Ishikawa (cell line): ENCODE results near the gene ITPR1.

Experiments used
- CEBPB ChIP-seq: IDR thresholded peaks from 2 replicates; pipeline ENCODE4 v1.6.1; 2012
- CREB1 ChIP-seq: IDR thresholded peaks from 2 replicates; pipeline ENCODE4 v1.6.1; 2012; ENCODE audit warnings: low read depth
- EGR1 ChIP-seq: IDR thresholded peaks from 2 replicates; pipeline ENCODE4 v1.6.1; 2012
- EP300 ChIP-seq: IDR thresholded peaks from 2 replicates; pipeline ENCODE4 v1.6.1; 2012; ENCODE audit warnings: borderline replicate concordance
- FOXM1 ChIP-seq: IDR thresholded peaks from 2 replicates; pipeline ENCODE4 v1.6.1; 2012; ENCODE audit warnings: low read depth, borderline replicate concordance
- NFIC ChIP-seq: IDR thresholded peaks from 2 replicates; pipeline ENCODE4 v1.6.1; 2012
- RAD21 ChIP-seq: IDR thresholded peaks from 2 replicates; pipeline ENCODE4 v1.6.1; 2012; ENCODE audit warnings: low read depth
- TAF1 ChIP-seq: IDR thresholded peaks from 2 replicates; pipeline ENCODE4 v1.6.1; 2012; ENCODE audit warnings: low read depth, mild to moderate bottlenecking
- TCF12 ChIP-seq: IDR thresholded peaks from 2 replicates; pipeline ENCODE4 v1.6.1; 2012; ENCODE audit warnings: low read depth
- TEAD4 ChIP-seq: IDR thresholded peaks from 2 replicates; pipeline ENCODE4 v1.6.1; 2012
- YY1 ChIP-seq: IDR thresholded peaks from 2 replicates; pipeline ENCODE4 v1.6.1; 2012; ENCODE audit warnings: low read depth
- ZBTB7A ChIP-seq: IDR thresholded peaks from 2 replicates; pipeline ENCODE4 v1.6.1; 2012; ENCODE audit warnings: low read depth
- TF ChIP-seq, protein P1 (sequence below): IDR thresholded peaks from 2 replicates; pipeline ENCODE4 v1.6.1; 2012
- TF ChIP-seq, protein P2 (sequence below): IDR thresholded peaks from 2 replicates; pipeline ENCODE4 v1.6.1; 2012; ENCODE audit warnings: low read depth, mild to moderate bottlenecking
- TF ChIP-seq, protein P3 (sequence below): IDR thresholded peaks from 2 replicates; pipeline ENCODE4 v1.6.1; 2012

ITPR1 gene

DNA sequence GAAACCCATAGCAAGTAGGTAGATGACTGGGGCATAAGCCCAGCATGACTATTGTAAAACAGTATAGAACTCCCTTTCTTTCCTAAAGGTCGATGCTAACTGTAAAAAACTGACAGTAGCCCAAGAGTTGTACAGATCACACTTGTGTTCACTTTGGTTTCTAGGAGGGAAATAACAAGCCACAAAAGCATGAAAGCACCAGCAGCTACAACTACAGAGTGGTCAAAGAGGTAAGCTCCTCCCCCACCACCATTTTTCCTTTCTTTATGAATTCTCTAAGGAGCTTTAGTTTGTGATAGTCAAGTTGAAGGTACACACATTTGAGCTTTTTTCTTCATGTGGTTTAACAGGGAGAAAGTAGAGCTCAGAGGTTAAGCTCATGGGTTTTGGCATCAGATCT is 191.0 kb downstream of the ITPR1 start:
- TF ChIP-seq EGR1: no peak
- TF ChIP-seq, protein P1, sequence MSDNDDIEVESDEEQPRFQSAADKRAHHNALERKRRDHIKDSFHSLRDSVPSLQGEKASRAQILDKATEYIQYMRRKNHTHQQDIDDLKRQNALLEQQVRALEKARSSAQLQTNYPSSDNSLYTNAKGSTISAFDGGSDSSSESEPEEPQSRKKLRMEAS: no peak
- TF ChIP-seq CEBPB: no peak
- TF ChIP-seq, protein P2, sequence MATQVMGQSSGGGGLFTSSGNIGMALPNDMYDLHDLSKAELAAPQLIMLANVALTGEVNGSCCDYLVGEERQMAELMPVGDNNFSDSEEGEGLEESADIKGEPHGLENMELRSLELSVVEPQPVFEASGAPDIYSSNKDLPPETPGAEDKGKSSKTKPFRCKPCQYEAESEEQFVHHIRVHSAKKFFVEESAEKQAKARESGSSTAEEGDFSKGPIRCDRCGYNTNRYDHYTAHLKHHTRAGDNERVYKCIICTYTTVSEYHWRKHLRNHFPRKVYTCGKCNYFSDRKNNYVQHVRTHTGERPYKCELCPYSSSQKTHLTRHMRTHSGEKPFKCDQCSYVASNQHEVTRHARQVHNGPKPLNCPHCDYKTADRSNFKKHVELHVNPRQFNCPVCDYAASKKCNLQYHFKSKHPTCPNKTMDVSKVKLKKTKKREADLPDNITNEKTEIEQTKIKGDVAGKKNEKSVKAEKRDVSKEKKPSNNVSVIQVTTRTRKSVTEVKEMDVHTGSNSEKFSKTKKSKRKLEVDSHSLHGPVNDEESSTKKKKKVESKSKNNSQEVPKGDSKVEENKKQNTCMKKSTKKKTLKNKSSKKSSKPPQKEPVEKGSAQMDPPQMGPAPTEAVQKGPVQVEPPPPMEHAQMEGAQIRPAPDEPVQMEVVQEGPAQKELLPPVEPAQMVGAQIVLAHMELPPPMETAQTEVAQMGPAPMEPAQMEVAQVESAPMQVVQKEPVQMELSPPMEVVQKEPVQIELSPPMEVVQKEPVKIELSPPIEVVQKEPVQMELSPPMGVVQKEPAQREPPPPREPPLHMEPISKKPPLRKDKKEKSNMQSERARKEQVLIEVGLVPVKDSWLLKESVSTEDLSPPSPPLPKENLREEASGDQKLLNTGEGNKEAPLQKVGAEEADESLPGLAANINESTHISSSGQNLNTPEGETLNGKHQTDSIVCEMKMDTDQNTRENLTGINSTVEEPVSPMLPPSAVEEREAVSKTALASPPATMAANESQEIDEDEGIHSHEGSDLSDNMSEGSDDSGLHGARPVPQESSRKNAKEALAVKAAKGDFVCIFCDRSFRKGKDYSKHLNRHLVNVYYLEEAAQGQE: no peak
- TF ChIP-seq EP300: no peak
- no peak for TF ChIP-seq TAF1
- TF ChIP-seq FOXM1: no peak
- no peak for TF ChIP-seq NFIC
- TF ChIP-seq TCF12: no peak
- TF ChIP-seq YY1: no peak
- no peak for TF ChIP-seq CREB1
- TF ChIP-seq ZBTB7A: no peak
- TF ChIP-seq, protein P3, sequence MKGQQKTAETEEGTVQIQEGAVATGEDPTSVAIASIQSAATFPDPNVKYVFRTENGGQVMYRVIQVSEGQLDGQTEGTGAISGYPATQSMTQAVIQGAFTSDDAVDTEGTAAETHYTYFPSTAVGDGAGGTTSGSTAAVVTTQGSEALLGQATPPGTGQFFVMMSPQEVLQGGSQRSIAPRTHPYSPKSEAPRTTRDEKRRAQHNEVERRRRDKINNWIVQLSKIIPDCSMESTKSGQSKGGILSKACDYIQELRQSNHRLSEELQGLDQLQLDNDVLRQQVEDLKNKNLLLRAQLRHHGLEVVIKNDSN: no peak
- no peak for TF ChIP-seq RAD21
- no peak for TF ChIP-seq TEAD4

DNA sequence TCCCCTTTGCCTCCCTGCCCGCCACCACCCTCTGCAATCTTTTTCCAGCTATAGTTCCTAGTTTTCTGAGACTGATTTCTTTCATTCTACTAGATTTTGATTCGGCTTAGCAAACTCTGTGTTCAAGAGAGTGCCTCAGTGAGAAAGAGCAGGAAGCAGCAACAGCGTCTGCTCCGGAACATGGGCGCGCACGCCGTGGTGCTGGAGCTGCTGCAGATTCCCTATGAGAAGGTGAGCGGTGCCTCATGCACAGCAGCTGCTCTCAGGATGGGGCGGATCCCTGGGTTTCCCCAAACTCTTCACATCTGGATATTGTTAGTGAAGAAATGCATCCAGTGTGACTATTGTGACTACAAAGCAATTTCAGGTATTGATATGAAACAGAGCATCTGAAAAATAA is 191.8 kb downstream of the ITPR1 start:
- TF ChIP-seq EP300: no peak
- TF ChIP-seq CEBPB: no peak
- TF ChIP-seq, protein P2: no peak
- TF ChIP-seq ZBTB7A: no peak
- TF ChIP-seq NFIC: no peak
- TF ChIP-seq TEAD4: no peak
- TF ChIP-seq CREB1: no peak
- no peak for TF ChIP-seq TCF12
- TF ChIP-seq TAF1: no peak
- TF ChIP-seq, protein P1: no peak
- TF ChIP-seq, protein P3: no peak
- TF ChIP-seq FOXM1: no peak
- no peak for TF ChIP-seq RAD21
- TF ChIP-seq EGR1: no peak
- no peak for TF ChIP-seq YY1

DNA sequence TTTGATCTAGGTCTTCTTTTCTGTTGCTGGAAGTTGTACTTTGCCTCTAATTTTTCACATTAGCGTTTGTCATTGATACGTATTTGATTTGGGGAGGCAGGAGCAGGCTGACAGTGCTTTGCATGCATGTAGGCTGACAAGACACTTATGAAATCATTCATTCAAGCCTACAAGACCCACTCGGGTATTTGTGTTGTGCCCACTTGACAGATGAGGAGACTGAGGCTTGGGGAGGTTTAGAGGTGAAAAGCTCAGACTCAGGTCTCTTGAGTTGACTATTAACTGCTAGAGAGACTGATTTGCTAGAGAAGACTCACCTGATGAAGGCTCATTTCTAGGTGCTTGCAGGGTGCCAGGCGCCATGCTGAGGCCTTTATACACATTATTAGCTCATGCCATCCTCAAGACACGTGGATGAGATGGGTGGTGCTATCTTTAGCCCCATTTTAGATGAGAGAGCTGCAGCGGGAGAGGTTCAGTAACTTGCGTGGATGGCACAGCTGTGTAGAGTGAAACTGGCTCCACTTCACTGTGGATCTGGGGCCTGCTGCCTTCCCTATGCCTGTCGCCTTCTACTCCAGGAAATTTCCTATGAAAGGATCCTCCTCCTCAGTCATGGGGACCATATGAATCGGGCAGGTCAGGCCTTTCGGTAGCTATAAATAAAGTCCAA is 192.7 kb downstream of the ITPR1 start:
- TF ChIP-seq, protein P1: no peak
- TF ChIP-seq NFIC (no peak), TCF12 (no peak), TEAD4 (no peak), TAF1 (no peak), RAD21 (no peak), FOXM1 (no peak), ZBTB7A (no peak), CEBPB (no peak)
- TF ChIP-seq, protein P2: no peak
- TF ChIP-seq, protein P3: no peak

DNA sequence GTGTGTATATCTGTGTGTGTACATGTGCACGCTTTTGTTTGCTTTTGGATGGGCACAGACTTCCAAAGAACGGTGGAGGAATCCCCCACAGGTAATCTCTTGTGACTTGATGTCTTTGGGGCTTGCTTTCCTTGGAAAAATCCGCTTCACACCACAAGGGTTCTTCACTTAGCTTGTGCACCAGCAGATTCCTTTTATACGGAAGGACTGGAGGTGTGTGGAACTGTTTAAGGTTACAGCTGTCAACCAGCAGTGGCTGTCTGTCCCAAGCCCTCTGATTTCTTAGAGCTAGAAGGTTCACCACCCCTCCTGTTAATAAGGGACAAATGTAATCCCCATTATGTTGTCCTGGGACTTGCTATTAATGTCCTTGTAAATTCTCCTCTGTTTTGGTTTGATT is 193.5 kb downstream of the ITPR1 start:
- no peak for TF ChIP-seq RAD21
- TF ChIP-seq TAF1: no peak
- TF ChIP-seq, protein P1: no peak
- TF ChIP-seq TCF12: no peak
- TF ChIP-seq NFIC: no peak
- TF ChIP-seq FOXM1: no peak
- no peak for TF ChIP-seq EGR1
- no peak for TF ChIP-seq EP300
- TF ChIP-seq, protein P3: no peak
- no peak for TF ChIP-seq CREB1
- TF ChIP-seq TEAD4: no peak
- TF ChIP-seq CEBPB: no peak
- TF ChIP-seq ZBTB7A: no peak
